ENCODE results near the gene HTD2. TPM values are rescaled to one million over a fixed set of nuclear protein-coding genes. Genes with fewer than 3 reads are reported as not detected.
"Not testable (repeated sequence)": the region's sequence is repeated elsewhere in the genome, so short reads cannot be mapped to it uniquely, and the experiment has no call there.

HTD2 gene
- total RNA-seq, 2 experiments from 2014 or later: 7.6 to 9.5 TPM

- POLR2A ChIA-PET; intact Hi-C loops (cut with micrococcal nuclease); DNase-seq; H3K4me3 Mint-ChIP-seq; H3K4me1 Mint-ChIP-seq (ENCODE audit: low read depth); H3K27ac Mint-ChIP-seq; H3K9me3 Mint-ChIP-seq; CTCF ChIA-PET; H3K27me3 Mint-ChIP-seq: not testable (repeated sequence)
- H3K36me3 Mint-ChIP-seq: peaks cover 16% of the 10 kb centered on the region
Measured at GRCh38 chr3:58273362-58273761, 33.0 kb upstream of the HTD2 start.

- DNase-seq: no peak
- intact Hi-C loops (cut with micrococcal nuclease): no loop called here
- H3K27me3 Mint-ChIP-seq: no peaks in the 10 kb centered on the region
- CTCF ChIA-PET: no interaction called here
- peaks cover 18% of the 10 kb centered on the region for H3K36me3 Mint-ChIP-seq
- H3K4me3 Mint-ChIP-seq: no peak overlapping the region
- H3K27ac Mint-ChIP-seq: no peak overlapping the region
- peaks cover 7% of the 10 kb centered on the region for H3K4me1 Mint-ChIP-seq (ENCODE audit: low read depth)
- H3K9me3 Mint-ChIP-seq: peaks cover 3% of the 10 kb centered on the region
- POLR2A ChIA-PET: no interaction called here
Measured at GRCh38 chr3:58274027-58274614, 32.2 kb upstream of the HTD2 start.

GRCh38 chr3:58281069-58281468 is 25.3 kb upstream of the HTD2 start:
- DNase-seq: no peak
- H3K9me3 Mint-ChIP-seq: peaks cover 3% of the 10 kb centered on the region
- no peak overlapping the region for H3K4me3 Mint-ChIP-seq
- peaks cover 18% of the 10 kb centered on the region for H3K36me3 Mint-ChIP-seq
- intact Hi-C loops (cut with micrococcal nuclease): no loop called here
- no peak overlapping the region for H3K27ac Mint-ChIP-seq
- ChIA-PET CTCF (interaction anchor here (0.9 kb wide), 1 partner anchor 26 kb away, joined by 3 read pairs; the partner anchor contains the start of gene HTD2), POLR2A (no interaction called here)
- H3K4me1 Mint-ChIP-seq (ENCODE audit: low read depth): no peaks in the 10 kb centered on the region
- no peaks in the 10 kb centered on the region for H3K27me3 Mint-ChIP-seq

GRCh38 chr3:58285334-58285733 is 21.0 kb upstream of the HTD2 start:
- Mint-ChIP-seq H3K27ac (no peak overlapping the region), H3K27me3 (no peaks in the 10 kb centered on the region)

GRCh38 chr3:58287354-58287753 is 19.0 kb upstream of the HTD2 start:
- H3K4me3 Mint-ChIP-seq: no peak overlapping the region
- intact Hi-C loops (cut with micrococcal nuclease): no loop called here
- H3K27me3 Mint-ChIP-seq: no peaks in the 10 kb centered on the region
- H3K9me3 Mint-ChIP-seq: no peaks in the 10 kb centered on the region
- H3K4me1 Mint-ChIP-seq (ENCODE audit: low read depth): no peaks in the 10 kb centered on the region
- H3K36me3 Mint-ChIP-seq: peaks cover 8% of the 10 kb centered on the region
- H3K27ac Mint-ChIP-seq: no peak overlapping the region
- POLR2A ChIA-PET: no interaction called here
- CTCF ChIA-PET: interaction anchor here (0.9 kb wide), 1 partner anchor 19 kb away, joined by 3 read pairs; the partner anchor contains the start of genes HTD2 and RPP14
- DNase-seq: no peak

More at GRCh38 chr3:58285334-58285733, 21.0 kb upstream of the HTD2 start:
- ChIA-PET POLR2A (interaction anchor here (0.7 kb wide), 1 partner anchor 270 kb away, joined by 3 read pairs; no protein-coding TSS in a partner anchor), CTCF (interaction anchor here (1.2 kb wide), 1 partner anchor 21 kb away, joined by 4 read pairs; the partner anchor contains the start of genes HTD2 and RPP14)
- no peak for DNase-seq
- Mint-ChIP-seq H3K9me3 (no peaks in the 10 kb centered on the region), H3K4me3 (no peak overlapping the region), H3K36me3 (peaks cover 10% of the 10 kb centered on the region), H3K4me1 (ENCODE audit: low read depth) (no peaks in the 10 kb centered on the region)
- intact Hi-C loops (cut with micrococcal nuclease): no loop called here

- DNase-seq: no peak
- Mint-ChIP-seq H3K4me1 (ENCODE audit: low read depth) (no peaks in the 10 kb centered on the region), H3K9me3 (no peaks in the 10 kb centered on the region), H3K4me3 (no peak overlapping the region), H3K27ac (no peak overlapping the region), H3K36me3 (peaks cover 8% of the 10 kb centered on the region), H3K27me3 (no peaks in the 10 kb centered on the region)
- POLR2A ChIA-PET: no interaction called here
- intact Hi-C loops (cut with micrococcal nuclease): no loop called here
- CTCF ChIA-PET: interaction anchor here (0.9 kb wide), 1 partner anchor 18 kb away, joined by 3 read pairs; the partner anchor contains the start of genes HTD2 and RPP14
Measured at GRCh38 chr3:58288011-58288728, 18.1 kb upstream of the HTD2 start.

GRCh38 chr3:58288964-58289613 is 17.2 kb upstream of the HTD2 start:
- H3K4me1 Mint-ChIP-seq (ENCODE audit: low read depth); intact Hi-C loops (cut with micrococcal nuclease): not testable (repeated sequence)

GRCh38 chr3:58290446-58290845 is 15.9 kb upstream of the HTD2 start:
- H3K27ac Mint-ChIP-seq; H3K4me1 Mint-ChIP-seq (ENCODE audit: low read depth); intact Hi-C loops (cut with micrococcal nuclease): not testable (repeated sequence)

More at GRCh38 chr3:58288964-58289613, 17.2 kb upstream of the HTD2 start:
- DNase-seq, H3K9me3 Mint-ChIP-seq, POLR2A ChIA-PET, H3K4me3 Mint-ChIP-seq, CTCF ChIA-PET, H3K36me3 Mint-ChIP-seq, H3K27me3 Mint-ChIP-seq, H3K27ac Mint-ChIP-seq: not testable (repeated sequence)

GRCh38 chr3:58291671-58292338 is 14.5 kb upstream of the HTD2 start:
- POLR2A ChIA-PET: no interaction called here
- DNase-seq: no peak
- no peak overlapping the region for H3K27ac Mint-ChIP-seq
- peaks cover 4% of the 10 kb centered on the region for H3K9me3 Mint-ChIP-seq
- CTCF ChIA-PET: interaction anchor here (0.8 kb wide), 1 partner anchor 283 kb away, joined by 4 read pairs; no protein-coding TSS in a partner anchor
- no peak overlapping the region for H3K4me3 Mint-ChIP-seq
- peaks cover 4% of the 10 kb centered on the region for H3K36me3 Mint-ChIP-seq
- H3K4me1 Mint-ChIP-seq (ENCODE audit: low read depth): no peaks in the 10 kb centered on the region
- intact Hi-C loops (cut with micrococcal nuclease): no loop called here
- no peaks in the 10 kb centered on the region for H3K27me3 Mint-ChIP-seq

More at GRCh38 chr3:58290446-58290845, 15.9 kb upstream of the HTD2 start:
- POLR2A ChIA-PET, H3K9me3 Mint-ChIP-seq, H3K4me3 Mint-ChIP-seq, H3K36me3 Mint-ChIP-seq, H3K27me3 Mint-ChIP-seq, CTCF ChIA-PET, DNase-seq: not testable (repeated sequence)

GRCh38 chr3:58292866-58293265 is 13.5 kb upstream of the HTD2 start:
- intact Hi-C loops (cut with micrococcal nuclease): no loop called here
- no peaks in the 10 kb centered on the region for H3K27me3 Mint-ChIP-seq
- CTCF ChIA-PET: interaction anchor here (0.8 kb wide), 1 partner anchor 284 kb away, joined by 4 read pairs; no protein-coding TSS in a partner anchor
- peaks cover 4% of the 10 kb centered on the region for H3K36me3 Mint-ChIP-seq
- H3K9me3 Mint-ChIP-seq: peaks cover 4% of the 10 kb centered on the region
- H3K4me1 Mint-ChIP-seq (ENCODE audit: low read depth): no peaks in the 10 kb centered on the region
- H3K4me3 Mint-ChIP-seq: no peak overlapping the region
- no peak overlapping the region for H3K27ac Mint-ChIP-seq
- no peak for DNase-seq
- POLR2A ChIA-PET: no interaction called here

- H3K4me3 Mint-ChIP-seq: no peak overlapping the region
- intact Hi-C loops (cut with micrococcal nuclease): no loop called here
- H3K9me3 Mint-ChIP-seq: peaks cover 4% of the 10 kb centered on the region
- H3K27me3 Mint-ChIP-seq: peaks cover 6% of the 10 kb centered on the region
- H3K36me3 Mint-ChIP-seq: peaks cover 4% of the 10 kb centered on the region
- no peaks in the 10 kb centered on the region for H3K4me1 Mint-ChIP-seq (ENCODE audit: low read depth)
- ChIA-PET POLR2A (no interaction called here), CTCF (interaction anchor here (1.0 kb wide), 1 partner anchor 13 kb away, joined by 4 read pairs; the partner anchor contains the start of genes HTD2 and RPP14)
- no peak overlapping the region for H3K27ac Mint-ChIP-seq
- no peak for DNase-seq
Measured at GRCh38 chr3:58293516-58293915, 12.8 kb upstream of the HTD2 start.

- Mint-ChIP-seq H3K27ac (no peak overlapping the region), H3K27me3 (peaks cover 14% of the 10 kb centered on the region), H3K36me3 (peaks cover 4% of the 10 kb centered on the region), H3K4me1 (ENCODE audit: low read depth) (no peaks in the 10 kb centered on the region), H3K9me3 (peaks cover 4% of the 10 kb centered on the region), H3K4me3 (no peak overlapping the region)
- CTCF ChIA-PET: interaction anchor here (1.7 kb wide), 1 partner anchor 10 kb away, joined by 7 read pairs; the partner anchor contains the start of genes HTD2 and RPP14
- intact Hi-C loops (cut with micrococcal nuclease): no loop called here
- DNase-seq: no peak
- POLR2A ChIA-PET: no interaction called here
Measured at GRCh38 chr3:58296269-58296668, 10.1 kb upstream of the HTD2 start.

All from activated CD4-positive, alpha-beta memory T cell treated with anti-CD3 and anti-CD28 coated beads for 36 hours (primary cell).